Medulla oblongata (tissue), 1 donor: ENCODE data around the gene NLRP5.
"Not testable (repeated sequence)": the region's sequence is repeated elsewhere in the genome, so short reads cannot be mapped to it uniquely, and the experiment has no call there.

Source experiments
- DNase-seq: peaks from one replicate; pipeline ENCODE4 v3.0.0-alpha.2; 2015; ENCODE audit errors: extremely low spot score

Gene NLRP5

GRCh38 chr19:56076498-56076897 is 89.9 kb downstream of the NLRP5 start:
- peak; percentile 33 for DNase-seq

DNA sequence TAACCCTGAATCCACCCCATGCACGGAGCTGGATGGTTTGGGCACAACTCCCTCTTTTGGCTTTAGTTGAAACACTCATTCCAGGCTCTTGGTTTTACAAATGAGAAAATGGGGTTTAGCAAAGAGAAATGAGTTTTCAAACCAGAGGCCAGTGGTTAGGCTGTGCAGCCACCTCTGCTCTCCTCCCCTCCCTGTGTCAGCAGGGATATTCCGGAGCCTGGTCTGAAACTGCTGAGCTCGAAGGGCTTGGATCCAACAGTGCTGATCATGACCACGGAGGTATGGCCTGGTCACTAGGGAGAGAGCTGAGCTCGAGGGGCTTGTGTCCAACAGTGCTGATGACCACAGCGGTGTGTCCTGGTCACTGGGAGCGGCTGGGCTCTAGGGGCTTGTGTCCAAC is 93.0 kb downstream of the NLRP5 start:
- no peak for DNase-seq

DNA sequence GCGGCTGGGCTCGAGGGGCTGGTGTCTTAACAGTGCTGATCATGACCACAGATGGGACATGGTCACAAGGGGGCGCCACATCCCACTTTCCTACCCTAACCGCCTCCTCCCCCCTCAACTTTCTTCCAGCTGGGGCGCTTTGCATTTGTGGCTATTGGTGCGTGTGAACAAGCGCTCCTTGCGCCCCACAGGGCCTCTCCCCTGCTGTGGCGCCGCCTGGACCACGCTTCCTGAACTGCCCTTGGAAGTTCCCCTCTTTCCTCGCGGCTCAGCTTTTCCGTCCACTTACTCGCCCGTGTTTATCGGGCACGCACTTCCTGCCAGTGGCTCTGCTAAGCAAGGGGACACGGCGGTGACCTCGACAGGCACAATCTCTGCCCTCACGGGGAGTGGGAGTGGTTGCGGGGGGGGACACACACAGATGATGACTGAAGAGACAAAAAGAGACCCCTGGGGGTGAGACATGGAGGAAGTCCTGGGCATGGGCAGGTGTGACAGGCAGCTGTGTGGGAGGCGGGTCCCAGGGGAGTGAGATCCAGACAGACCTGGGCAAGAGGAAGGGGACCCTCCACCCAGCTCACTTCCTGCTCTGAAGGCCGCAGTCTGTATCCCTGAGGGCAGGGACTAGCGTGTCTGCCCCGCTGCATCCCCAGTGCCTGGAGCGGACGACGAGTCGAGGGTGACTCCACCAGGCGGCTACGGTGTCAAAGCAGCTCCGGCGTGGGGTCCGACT is 94.3 kb downstream of the NLRP5 start:
- DNase-seq = peak; percentile 70

DNA sequence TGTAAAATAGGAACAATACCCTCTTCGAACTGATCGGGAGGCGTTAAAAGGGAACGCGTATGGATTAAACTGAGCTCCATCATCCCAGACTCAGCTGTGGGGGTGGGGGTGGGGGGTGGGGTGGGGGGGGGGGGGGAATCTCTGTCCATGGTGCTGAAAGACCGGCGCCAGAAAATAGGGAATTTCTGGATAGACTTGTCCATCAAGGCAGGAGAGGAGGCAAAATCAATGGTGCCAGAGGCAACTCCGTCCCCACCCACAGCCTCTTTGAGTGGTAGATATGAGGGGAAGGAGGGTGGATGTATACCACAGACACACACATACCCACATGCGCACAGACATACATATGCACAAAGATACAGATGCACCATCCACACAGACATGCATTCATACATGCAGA is 97.1 kb downstream of the NLRP5 start:
- no peak for DNase-seq

GRCh38 chr19:56084835-56085536 is 98.4 kb downstream of the NLRP5 start:
- DNase-seq = no peak

GRCh38 chr19:56085571-56086275 is 99.1 kb downstream of the NLRP5 start:
- no peak for DNase-seq

- DNase-seq = no peak
Measured at GRCh38 chr19:56086671-56087430, 100.3 kb downstream of the NLRP5 start.

- no peak for DNase-seq
Measured at GRCh38 chr19:56087647-56088496, 101.3 kb downstream of the NLRP5 start.

GRCh38 chr19:56088497-56089215 is 102.1 kb downstream of the NLRP5 start:
- DNase-seq = no peak

DNA sequence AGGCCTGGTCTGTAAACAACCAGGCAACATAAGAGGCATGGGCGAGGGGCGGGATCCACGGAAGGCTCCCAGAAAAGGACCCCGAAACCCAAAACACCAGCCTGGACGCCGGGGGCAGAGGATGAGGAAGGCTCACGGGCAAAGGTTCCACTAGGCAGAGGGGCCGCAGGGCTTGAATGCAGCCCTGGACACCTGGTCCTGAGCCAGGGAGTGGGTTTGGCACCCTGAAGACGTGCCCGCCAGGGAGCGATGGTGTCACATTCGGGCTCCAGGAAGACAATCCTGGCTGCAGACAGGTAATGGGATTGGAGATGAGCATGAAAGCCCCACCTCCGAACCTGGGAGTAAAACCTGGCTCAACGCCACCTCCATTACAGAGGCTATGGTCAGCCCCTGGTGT is 102.8 kb downstream of the NLRP5 start:
- DNase-seq = no peak

GRCh38 chr19:56091066-56091490 is 104.5 kb downstream of the NLRP5 start:
- peak; percentile 63 for DNase-seq

DNA sequence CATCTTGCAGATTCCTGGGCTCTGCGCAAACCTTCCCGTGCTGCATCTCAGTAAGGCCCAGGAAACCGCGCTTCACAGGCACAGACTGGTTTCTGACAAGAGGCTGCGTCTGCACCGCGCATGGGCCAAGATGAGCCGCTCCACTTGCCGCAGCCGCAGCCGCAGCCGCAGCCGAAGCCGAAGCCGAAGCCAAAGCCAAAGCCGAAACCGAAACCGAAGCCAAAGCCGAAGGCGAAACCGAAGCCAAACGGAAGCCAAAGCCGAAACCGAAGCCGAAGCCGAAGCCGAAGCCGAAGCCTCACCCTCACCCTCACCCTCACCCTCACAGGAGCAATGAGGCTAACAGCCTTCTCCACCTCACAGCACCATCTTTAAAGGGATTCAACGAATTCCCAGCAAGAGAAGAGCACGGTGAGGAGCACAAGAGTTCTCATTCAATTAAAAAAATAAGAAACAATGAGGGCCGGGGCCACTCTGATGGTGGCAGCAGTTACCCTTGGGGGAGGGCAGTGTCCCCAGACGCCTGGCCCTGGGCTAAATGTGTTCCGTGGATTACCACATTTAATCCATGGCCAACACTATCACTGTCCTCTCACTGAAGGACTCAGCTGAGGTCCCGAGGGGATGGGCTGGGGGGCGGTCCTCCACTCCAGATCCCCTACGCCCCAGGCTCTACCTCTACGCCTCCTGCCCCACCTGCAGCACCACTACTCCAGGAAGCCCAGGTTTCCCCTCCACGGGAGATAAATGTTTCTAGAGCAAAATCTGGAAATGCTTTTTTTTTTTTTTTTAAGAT is 105.4 kb downstream of the NLRP5 start:
- no peak for DNase-seq

DNA sequence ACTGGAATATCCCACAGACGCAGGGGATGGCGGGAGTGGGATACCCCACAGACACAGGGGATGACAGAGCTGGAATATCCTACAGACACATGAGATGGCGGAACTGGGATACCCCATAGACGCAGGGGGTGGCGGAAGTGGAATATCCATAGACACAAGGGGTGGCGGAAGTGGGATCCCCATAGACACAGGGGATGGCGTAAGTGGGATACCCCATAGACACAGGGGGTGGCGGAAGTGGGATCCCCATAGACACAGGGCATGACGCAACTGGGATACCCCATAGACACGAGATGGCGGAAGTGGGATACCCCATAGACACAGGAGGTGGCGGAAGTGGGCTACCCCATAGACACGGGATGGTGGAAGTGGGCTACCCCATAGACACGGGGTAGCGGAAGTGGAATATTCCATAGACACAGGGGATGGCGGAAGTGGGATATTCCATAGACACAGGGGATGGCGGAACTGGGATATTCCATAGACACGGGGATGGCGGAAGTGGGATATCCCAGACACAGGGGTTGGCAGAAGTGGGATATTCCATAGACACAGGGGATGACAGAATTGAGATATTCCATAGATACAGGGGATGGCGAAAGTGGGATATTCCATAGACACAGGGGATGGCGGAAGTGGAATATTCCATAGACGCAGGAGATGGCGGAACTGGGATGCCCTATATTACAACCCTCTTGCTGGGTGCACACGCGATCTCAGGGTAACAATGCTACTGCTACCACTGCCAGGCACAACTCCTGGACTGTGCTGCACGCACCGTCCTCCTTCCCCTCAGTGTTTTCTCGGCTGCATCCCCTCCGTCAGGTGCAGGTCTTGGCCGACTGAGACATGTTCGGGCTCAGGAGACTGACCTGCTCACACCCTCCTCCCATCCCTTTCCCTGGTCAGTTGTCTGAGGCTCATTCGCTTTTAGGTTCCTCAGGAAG is 106.4 kb downstream of the NLRP5 start:
- DNase-seq = no peak

DNA sequence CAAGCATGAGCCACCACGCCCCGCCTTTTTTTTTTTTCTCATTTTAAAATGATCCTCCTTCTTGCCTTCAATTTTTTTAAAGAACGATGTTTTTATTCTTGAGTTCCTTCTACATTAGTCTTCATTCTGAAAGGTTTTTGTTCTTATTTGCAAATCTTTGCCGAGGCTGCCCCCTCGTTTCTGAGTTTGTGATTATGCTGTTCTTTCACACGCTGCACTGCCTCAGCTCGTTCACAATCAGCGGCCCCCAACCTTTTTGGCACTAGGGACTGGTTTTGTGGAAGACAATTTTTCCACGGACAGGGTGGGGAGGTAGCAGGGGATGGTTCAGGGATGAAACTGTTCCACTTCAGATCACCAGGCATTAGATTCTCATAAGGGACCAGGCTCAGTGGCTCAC is 107.9 kb downstream of the NLRP5 start:
- DNase-seq = no peak

GRCh38 chr19:56096665-56097064 is 110.1 kb downstream of the NLRP5 start:
- no peak for DNase-seq

DNA sequence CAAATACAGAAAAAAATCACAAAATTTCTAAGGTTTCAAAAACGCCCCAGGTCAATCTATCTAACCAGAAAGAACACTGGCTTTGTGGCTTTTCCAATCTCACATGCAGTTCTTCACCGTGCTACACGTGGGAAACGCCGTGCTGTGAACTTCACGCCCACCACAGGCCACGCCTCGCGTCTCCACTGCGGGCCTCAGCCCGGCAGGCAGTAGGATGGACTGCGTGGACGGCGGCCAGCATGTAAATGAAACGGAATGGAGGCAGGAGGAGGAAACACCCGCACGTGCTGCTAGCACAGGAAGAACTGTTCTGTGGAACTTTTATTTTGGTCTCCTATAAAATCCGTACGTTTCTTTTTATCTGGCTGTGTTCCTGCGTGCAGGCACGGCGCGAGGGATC is 110.7 kb downstream of the NLRP5 start:
- no peak for DNase-seq

DNA sequence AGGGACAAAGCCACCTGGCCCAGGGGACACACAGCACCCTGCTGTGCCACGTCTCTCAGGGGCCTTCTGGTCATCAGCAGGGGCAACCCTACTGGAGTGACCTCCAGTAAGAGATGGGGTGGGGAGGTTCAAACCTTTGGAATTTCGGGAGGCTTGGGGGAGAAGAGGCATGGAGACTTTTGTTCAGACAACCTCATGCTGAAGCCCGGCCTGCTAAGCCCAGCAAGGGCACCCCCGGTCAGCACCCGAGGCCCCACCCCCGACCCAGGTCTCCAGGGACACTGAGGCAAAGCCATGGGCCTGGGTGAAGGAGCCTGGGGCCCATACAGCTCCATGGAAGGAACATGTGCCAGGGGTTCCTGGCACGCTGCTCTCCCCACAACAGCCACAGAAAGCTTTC is 111.2 kb downstream of the NLRP5 start:
- DNase-seq = no peak

DNA sequence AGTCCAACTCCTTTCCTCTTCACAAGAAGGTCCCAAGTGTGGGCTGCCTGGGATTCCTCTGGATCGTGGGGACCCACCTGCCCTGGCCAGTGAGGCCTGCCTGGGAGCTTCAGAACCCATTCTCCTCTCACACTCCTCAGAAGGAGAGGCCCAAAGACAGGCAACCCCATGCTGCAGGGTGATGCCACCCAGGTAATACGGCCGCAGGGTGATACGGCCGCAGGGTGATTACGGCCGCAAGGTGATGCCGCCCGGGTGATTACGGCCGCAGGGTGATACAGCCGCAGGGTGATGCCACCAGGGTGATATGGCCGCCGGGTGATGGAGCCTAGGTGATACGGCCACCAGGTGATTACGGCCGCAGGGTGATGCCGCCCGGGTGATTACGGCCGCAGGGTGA is 111.7 kb downstream of the NLRP5 start:
- DNase-seq = not testable (repeated sequence)
